MG63 (cell line): ENCODE data around the gene CBFB. TPM values are rescaled to one million over a fixed set of nuclear protein-coding genes. Genes with fewer than 3 reads are reported as not detected.
A peak's percentile ranks its signal among the peaks of the same experiment; 100 is the strongest.
"Not testable (repeated sequence)": the region's sequence is repeated elsewhere in the genome, so short reads cannot be mapped to it uniquely, and the experiment has no call there.

Experiments used
- DNase-seq: peaks from one replicate; pipeline ENCODE4 v3.0.0-alpha.2; 2020
- H3K27me3 ChIP-seq: fragments of 250-450 bp; sonication (Bioruptor Pico); 2 replicates; pipeline ENCODE4 v1.5.1; 2020; ENCODE audit warnings: mild to moderate bottlenecking, moderate library complexity
- H3K36me3 ChIP-seq: fragments of 250-450 bp; sonication (Bioruptor Pico); 2 replicates; pipeline ENCODE4 v1.5.1; 2020; ENCODE audit warnings: mild to moderate bottlenecking, moderate library complexity
- H3K4me3 ChIP-seq: fragments of 250-450 bp; sonication (Bioruptor Pico); 2 replicates; pipeline ENCODE4 v1.5.1; 2020; ENCODE audit warnings: mild to moderate bottlenecking, moderate library complexity
- H3K9me3 ChIP-seq: fragments of 250-450 bp; sonication (Bioruptor Pico); 2 replicates; pipeline ENCODE4 v1.5.1; 2020; ENCODE audit warnings: mild to moderate bottlenecking, moderate library complexity
- total RNA-seq: library from RNA; depleted of rRNA; stranded (reverse); fragments of >200 nt; shearing (Covaris generic); gene quantifications from 2 replicates; pipeline ENCODE4 v1.2.3, GENCODE V29; 2014; ENCODE audit warnings: low replicate concordance

CBFB gene
- total RNA-seq, 1 experiment from 2014 or later = 15.8 TPM

DNA sequence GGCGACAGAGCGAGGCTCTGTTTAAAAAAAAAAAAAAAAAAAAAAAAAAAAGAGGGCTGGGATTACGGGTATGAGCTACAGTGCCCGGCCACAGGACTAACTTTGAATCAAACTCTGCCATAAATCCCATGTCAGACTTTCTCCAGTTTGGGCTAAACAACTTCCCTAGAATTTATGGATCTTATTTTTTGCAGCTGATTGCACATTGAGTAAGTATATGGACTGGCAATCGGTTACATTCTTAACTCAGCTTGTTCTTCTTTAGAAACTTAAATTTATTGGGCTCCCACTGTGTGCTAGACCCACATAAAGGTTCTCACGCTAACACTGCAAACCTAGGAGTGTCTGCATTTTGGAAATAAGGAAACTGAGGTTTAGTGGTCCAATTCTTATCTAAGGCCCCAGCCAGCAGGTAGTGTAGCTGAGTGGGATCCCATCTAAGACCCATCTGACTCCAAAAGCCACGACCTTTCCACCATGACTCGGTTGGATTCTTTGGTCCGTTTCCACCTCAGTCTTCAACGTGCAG, 718 bp upstream of the CBFB start:
- H3K36me3 ChIP-seq = peaks cover 16% of the 10 kb centered on the region
- no peaks in the 10 kb centered on the region for H3K9me3 ChIP-seq
- H3K27me3 ChIP-seq = no peaks in the 10 kb centered on the region
- peak overlapping the region; percentile 67 for H3K4me3 ChIP-seq
- DNase-seq = no peak

- Histone ChIP-seq H3K27me3 (no peaks in the 10 kb centered on the region), H3K9me3 (no peaks in the 10 kb centered on the region)
- peak; percentile 45 for DNase-seq
Measured at GRCh38 chr16:67029254-67030096, 526 bp downstream of the CBFB start.

GRCh38 chr16:67030221-67030962, 1.4 kb downstream of the CBFB start:
- H3K27me3 ChIP-seq = no peaks in the 10 kb centered on the region
- peaks cover 30% of the 10 kb centered on the region for H3K36me3 ChIP-seq
- H3K4me3 ChIP-seq = peak overlapping the region; percentile 67
- no peaks in the 10 kb centered on the region for H3K9me3 ChIP-seq
- peak; percentile 11 for DNase-seq

More at GRCh38 chr16:67029254-67030096, 526 bp downstream of the CBFB start:
- H3K36me3 ChIP-seq = peaks cover 23% of the 10 kb centered on the region
- peak overlapping the region; percentile 67 for H3K4me3 ChIP-seq

GRCh38 chr16:67034487-67034886, 5.5 kb downstream of the CBFB start:
- Histone ChIP-seq H3K4me3 (no peak overlapping the region), H3K36me3 (peaks cover 46% of the 10 kb centered on the region), H3K27me3 (no peaks in the 10 kb centered on the region), H3K9me3 (no peaks in the 10 kb centered on the region)
- no peak for DNase-seq

GRCh38 chr16:67035364-67035763, 6.4 kb downstream of the CBFB start:
- DNase-seq = no peak
- Histone ChIP-seq H3K4me3 (no peak overlapping the region), H3K9me3 (no peaks in the 10 kb centered on the region), H3K27me3 (no peaks in the 10 kb centered on the region), H3K36me3 (peaks cover 52% of the 10 kb centered on the region)

DNA sequence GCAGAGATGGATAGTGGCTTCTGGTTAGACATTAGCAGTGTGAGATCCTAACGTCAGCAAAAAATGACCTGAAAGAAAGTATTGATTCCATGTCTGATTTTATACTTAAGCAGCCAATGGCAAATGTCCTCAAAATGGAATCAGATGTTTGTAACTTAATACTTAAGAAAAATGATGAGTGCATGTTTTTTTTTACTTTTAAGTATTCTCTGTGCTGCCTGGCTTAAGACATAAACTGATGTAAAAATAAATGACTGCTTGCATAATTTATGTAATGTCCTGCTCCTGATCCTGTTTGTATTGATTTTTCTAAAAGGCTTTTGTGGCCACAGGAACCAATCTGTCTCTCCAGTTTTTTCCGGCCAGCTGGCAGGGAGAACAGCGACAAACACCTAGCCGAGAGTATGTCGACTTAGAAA, 7.4 kb downstream of the CBFB start:
- Histone ChIP-seq H3K4me3 (no peak overlapping the region), H3K27me3 (no peaks in the 10 kb centered on the region), H3K9me3 (no peaks in the 10 kb centered on the region), H3K36me3 (peaks cover 47% of the 10 kb centered on the region)
- DNase-seq = no peak

- DNase-seq = no peak
- H3K27me3 ChIP-seq = no peaks in the 10 kb centered on the region
- H3K9me3 ChIP-seq = no peaks in the 10 kb centered on the region
- peaks cover 32% of the 10 kb centered on the region for H3K36me3 ChIP-seq
- no peak overlapping the region for H3K4me3 ChIP-seq
Measured at GRCh38 chr16:67039260-67040020, 10.5 kb downstream of the CBFB start.

DNA sequence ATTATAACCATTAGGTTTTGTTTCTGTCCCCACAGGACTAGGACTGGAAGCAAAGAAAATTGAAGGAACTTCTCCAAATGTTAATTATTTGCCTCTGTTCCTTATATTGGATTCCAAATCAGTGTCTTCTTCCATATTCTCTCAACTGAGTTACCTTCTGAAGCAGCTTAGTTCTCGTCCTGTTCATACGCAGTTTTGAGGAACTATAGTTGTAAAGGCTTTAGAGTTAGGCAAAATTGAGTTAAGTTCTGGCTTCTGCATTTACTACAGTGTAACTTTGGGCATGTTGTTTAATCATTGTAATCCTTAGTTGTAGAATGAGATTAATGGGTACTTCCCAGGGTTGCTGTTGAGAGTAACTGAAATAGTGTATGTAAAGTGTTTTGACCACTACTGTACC, 11.2 kb downstream of the CBFB start:
- H3K36me3 ChIP-seq = peaks cover 27% of the 10 kb centered on the region
- H3K9me3 ChIP-seq = no peaks in the 10 kb centered on the region
- H3K27me3 ChIP-seq = no peaks in the 10 kb centered on the region
- no peak for DNase-seq
- no peak overlapping the region for H3K4me3 ChIP-seq

- Histone ChIP-seq H3K36me3 (peaks cover 22% of the 10 kb centered on the region), H3K27me3 (no peaks in the 10 kb centered on the region), H3K9me3 (no peaks in the 10 kb centered on the region), H3K4me3 (no peak overlapping the region)
- DNase-seq = peak; percentile 73
Measured at GRCh38 chr16:67040906-67041305, 12.0 kb downstream of the CBFB start.

- H3K36me3 ChIP-seq = peaks cover 26% of the 10 kb centered on the region
- H3K4me3 ChIP-seq, H3K27me3 ChIP-seq, H3K9me3 ChIP-seq: not testable (repeated sequence)
- peak; percentile 13 for DNase-seq
Measured at GRCh38 chr16:67041520-67041919, 12.6 kb downstream of the CBFB start.

DNA sequence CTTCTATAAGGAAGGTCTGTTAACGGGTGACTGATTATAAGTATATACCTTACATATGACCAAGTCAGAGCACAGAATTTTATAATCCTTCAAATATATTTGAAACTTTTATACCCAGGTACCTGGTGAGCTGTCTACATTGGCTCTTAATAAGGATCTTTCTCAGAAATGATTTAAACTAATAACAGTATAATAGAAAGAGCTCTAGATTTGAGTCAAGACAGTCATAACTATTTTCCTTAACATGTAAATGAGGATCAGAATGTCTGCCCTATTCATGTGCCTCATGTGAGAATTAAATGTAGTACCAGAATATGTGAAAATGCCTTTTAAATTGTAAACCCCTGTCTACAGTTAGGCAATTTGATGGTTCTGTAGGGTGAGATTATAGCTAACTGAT, 14.5 kb downstream of the CBFB start:
- no peak overlapping the region for H3K4me3 ChIP-seq
- H3K9me3 ChIP-seq = no peaks in the 10 kb centered on the region
- no peaks in the 10 kb centered on the region for H3K27me3 ChIP-seq
- DNase-seq = no peak
- peaks cover 24% of the 10 kb centered on the region for H3K36me3 ChIP-seq

DNA sequence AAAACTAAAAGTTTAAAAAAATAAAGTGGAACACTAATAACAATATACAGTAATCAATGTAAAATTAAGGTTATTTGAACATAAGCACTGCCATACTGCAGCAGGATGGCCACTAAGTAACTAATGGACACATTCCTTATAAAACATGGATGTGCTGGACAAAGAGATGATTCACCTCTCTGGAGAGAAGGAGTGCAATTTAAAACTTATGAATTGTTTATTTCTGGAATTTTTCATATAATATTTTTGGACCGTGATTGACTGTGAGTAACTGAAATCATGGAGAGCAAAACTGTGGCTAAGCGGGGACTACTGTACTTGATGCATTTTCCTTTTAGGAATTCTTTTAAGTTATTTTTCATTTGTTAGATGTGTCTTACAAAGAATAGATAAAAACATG, 21.8 kb downstream of the CBFB start:
- peaks cover 5% of the 10 kb centered on the region for H3K36me3 ChIP-seq

DNA sequence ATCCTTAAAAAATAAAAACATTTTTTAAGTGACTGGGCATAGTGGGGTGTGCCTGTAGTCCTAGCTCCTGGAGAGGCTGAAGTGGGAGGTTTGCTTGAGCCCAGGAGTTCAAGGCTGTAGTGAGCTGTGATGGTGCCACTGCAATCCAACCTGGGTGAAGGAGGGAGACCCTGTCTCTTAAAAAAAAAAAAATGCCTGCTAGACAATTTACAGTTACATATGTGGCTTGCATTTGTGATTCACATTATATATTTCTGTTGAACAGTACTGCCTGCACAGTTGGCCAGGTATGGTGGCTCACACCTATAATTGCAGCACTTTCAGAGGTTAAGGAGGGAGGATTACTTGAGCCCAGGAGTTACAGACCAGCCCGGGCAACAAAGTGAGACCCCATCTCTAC, 23.4 kb downstream of the CBFB start:
- Histone ChIP-seq H3K36me3 (no peaks in the 10 kb centered on the region), H3K27me3 (no peaks in the 10 kb centered on the region)
- DNase-seq = no peak

More for the DNA sequence above, 21.8 kb downstream of the CBFB start:
- Histone ChIP-seq H3K9me3 (no peaks in the 10 kb centered on the region), H3K4me3 (no peak overlapping the region), H3K27me3 (no peaks in the 10 kb centered on the region)
- DNase-seq = no peak

DNA sequence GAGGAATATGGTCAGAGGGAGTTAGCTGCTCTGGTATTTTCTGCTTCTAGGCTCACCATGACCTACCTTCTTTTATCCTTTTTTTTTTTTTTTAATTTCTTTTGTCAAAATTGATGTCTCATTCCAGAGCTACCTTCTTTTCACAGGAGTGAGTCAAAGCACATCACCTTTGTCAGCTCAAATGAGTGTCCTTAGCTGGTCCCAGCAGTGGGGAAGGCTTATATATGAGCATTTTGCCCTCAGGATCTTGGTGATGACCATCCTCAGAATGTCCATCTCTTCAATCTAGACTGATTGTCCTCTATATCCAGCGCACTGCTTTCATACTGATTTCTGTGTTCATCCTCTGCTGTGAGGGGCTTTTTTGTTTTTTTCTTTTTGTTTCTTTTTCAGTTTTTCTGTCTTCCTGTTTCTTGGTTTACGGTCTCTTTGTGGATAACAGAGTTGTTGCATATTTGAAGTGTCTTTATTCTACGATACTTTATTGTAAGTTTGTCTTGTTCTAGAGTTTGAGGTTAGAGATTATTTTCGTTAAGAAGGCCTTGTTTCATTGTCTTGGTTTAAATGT, 24.9 kb downstream of the CBFB start:
- Histone ChIP-seq H3K36me3 (peaks cover under 1% of the 10 kb centered on the region; the same call in 1 of the 2 replicates), H3K9me3 (no peaks in the 10 kb centered on the region), H3K4me3 (no peak overlapping the region), H3K27me3 (no peaks in the 10 kb centered on the region)
- no peak for DNase-seq

More for the DNA sequence above, 23.4 kb downstream of the CBFB start:
- H3K9me3 ChIP-seq = no peaks in the 10 kb centered on the region
- H3K4me3 ChIP-seq = no peak overlapping the region

GRCh38 chr16:67054901-67055300, 26.0 kb downstream of the CBFB start:
- Histone ChIP-seq H3K9me3 (no peaks in the 10 kb centered on the region), H3K36me3 (peaks cover 8% of the 10 kb centered on the region), H3K4me3 (no peak overlapping the region), H3K27me3 (no peaks in the 10 kb centered on the region)
- DNase-seq = no peak

DNA sequence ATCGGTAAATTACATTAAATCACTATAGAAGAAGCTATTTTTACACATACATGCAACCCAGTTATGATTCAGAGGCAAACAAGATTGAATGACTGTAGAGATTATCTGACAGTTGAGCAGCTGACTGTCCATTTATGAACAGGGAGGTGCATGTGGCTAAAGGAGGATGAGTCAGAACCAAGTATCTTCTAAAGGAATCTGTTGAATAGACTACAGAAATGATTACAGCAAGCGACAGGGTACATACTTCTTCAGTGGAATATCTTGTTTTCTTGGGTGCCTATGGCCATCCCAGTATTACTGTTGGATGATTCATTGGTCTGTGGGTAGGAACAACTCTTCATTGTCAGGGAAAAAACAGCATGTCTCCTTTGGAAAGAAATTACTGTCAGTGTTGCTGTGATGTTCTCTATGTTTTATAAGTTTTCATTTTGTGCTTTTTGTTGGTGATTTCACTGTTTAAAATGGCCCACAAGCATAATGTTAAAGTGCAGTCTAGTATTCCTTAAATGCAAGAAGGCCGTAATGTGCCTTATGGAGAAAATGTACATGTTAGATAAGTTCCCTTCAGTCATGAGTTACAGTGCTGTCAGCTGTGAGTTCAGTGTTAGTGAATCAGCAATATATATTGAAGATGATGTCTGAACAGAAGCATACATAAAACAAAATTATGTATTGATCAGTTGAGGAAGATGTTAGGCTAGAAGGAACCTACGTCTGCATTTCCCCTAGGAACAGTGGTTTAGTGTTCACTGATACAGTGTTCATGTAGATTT, 27.0 kb downstream of the CBFB start:
- Histone ChIP-seq H3K9me3 (no peaks in the 10 kb centered on the region), H3K36me3 (peaks cover 8% of the 10 kb centered on the region), H3K4me3 (no peak overlapping the region)

More for the DNA sequence above, 27.0 kb downstream of the CBFB start:
- no peaks in the 10 kb centered on the region for H3K27me3 ChIP-seq
- peak; percentile 50 for DNase-seq
